HepG2 (cell line): ENCODE results near the gene IL32. TPM values are rescaled to one million over a fixed set of nuclear protein-coding genes. Genes with fewer than 3 reads are reported as not detected.

Experiments
- ATAC-seq: fragments of 200-7000 bp; cut with Tn5 transposase; 3 replicates; pipeline ENCODE4 v1.9.1; 2020; ENCODE audit warnings: mild to moderate bottlenecking, moderate library complexity
- BruUV-seq: library from RNA; stranded (reverse); fragments of 400-500 nt; replicated peaks from 2 replicates; lab custom pipeline; 2021; lab: Mats Ljungman, UMichigan
- CTCF ChIA-PET: fragments of 300-600 bp; formaldehyde crosslinking; extraction: SDS; loops from one replicate; lab custom pipeline; 2021; ENCODE audit warnings: low total read pairs, inconsistent platforms, low intra/inter-chr PET ratio; lab: Yijun Ruan, JAX
- POLR2A ChIA-PET: fragments of 350-600 bp; sonication (Branson Sonifier 250); formaldehyde crosslinking; loops from one replicate; lab custom pipeline; 2020; ENCODE audit warnings: antibody characterized with exemption, inconsistent platforms; lab: Yijun Ruan, JAX
- DNase-seq: peaks from one replicate; pipeline ENCODE4 v3.0.0-alpha.2; 2015; ENCODE audit warnings: low spot score
- FAIRE-seq: peaks from 3 replicates; lab custom pipeline; 2011; peaks lifted over from hg19 to GRCh38; lab: Jason Lieb, UNC
- H2AFZ ChIP-seq: one replicate; pipeline ENCODE4 v1.6.1; 2011; ENCODE audit warnings: low read length, inconsistent platforms
- H3K27ac ChIP-seq: fragments of 300-600 bp; 3 replicates; pipeline ENCODE4 v1.8.0; 2011; ENCODE audit warnings: mixed run types, mild to moderate bottlenecking, mixed read lengths, low read length, inconsistent platforms; ENCODE audit not compliant: insufficient read depth; ENCODE audit errors: extremely low read length
- H3K27me3 ChIP-seq, 2 experiments: fragments of 200-600 bp in 1 of 2; 2 replicates in 1 of 2; 3 replicates in 1 of 2; pipeline versions ENCODE4 v1.6.0 to v1.8.0; 2011; ENCODE audit warnings: low read length in 2 of 2, mild to moderate bottlenecking in 2 of 2, moderate library complexity in 2 of 2, inconsistent platforms in 1 of 2; ENCODE audit not compliant: insufficient read depth in 2 of 2, control insufficient read depth in 1 of 2
- H3K36me3 ChIP-seq, 2 experiments: fragments of 200-600 bp in 1 of 2; replicated peaks in 1 of 2; 2 replicates in 1 of 2; 3 replicates in 1 of 2; pipeline versions ENCODE4 v1.5.1 to v1.8.0; 2011; ENCODE audit warnings: low read length in 2 of 2, inconsistent platforms in 1 of 2; ENCODE audit not compliant: insufficient read depth in 2 of 2, control insufficient read depth in 1 of 2
- H3K4me1 ChIP-seq: 2 replicates; pipeline ENCODE4 v1.5.1; 2012; ENCODE audit warnings: low read length, inconsistent platforms; ENCODE audit not compliant: insufficient read depth
- H3K4me2 ChIP-seq: 2 replicates; pipeline ENCODE4 v1.6.0; 2011; ENCODE audit warnings: low read depth, low read length, inconsistent platforms
- H3K4me3 ChIP-seq, 3 experiments: fragments of 200-600 bp in 1 of 3; sonication (generic), shearing (Covaris generic) in 1 of 3; replicated peaks in 1 of 3; 2 replicates each; pipeline ENCODE4 v1.5.1; 2011 to 2016; ENCODE audit warnings: low read length in 3 of 3, inconsistent platforms in 2 of 3, low read depth in 2 of 3, mild to moderate bottlenecking in 2 of 3, control low read depth in 1 of 3, mixed read lengths in 1 of 3; ENCODE audit not compliant: insufficient read depth in 1 of 3
- H3K79me2 ChIP-seq: one replicate; pipeline ENCODE4 v1.6.1; 2011; ENCODE audit warnings: low read length, inconsistent platforms; ENCODE audit not compliant: insufficient read depth
- H3K9ac ChIP-seq: 2 replicates; pipeline ENCODE4 v1.6.0; 2011; ENCODE audit warnings: mild to moderate bottlenecking, low read depth, low read length, inconsistent platforms; ENCODE audit not compliant: insufficient read depth
- H3K9me3 ChIP-seq: 2 replicates; pipeline ENCODE4 v1.5.1; 2012; ENCODE audit warnings: mild to moderate bottlenecking, low read length
- H4K20me1 ChIP-seq: 2 replicates; pipeline ENCODE4 v1.6.0; 2011; ENCODE audit warnings: inconsistent platforms, mild to moderate bottlenecking, low read length, moderate library complexity; ENCODE audit not compliant: insufficient read depth
- BRF2 ChIP-seq: sonication (generic); formaldehyde crosslinking; IDR thresholded peaks from 2 replicates; pipeline ENCODE4 v1.8.1; 2022; ENCODE audit warnings: mild to moderate bottlenecking, missing genetic modification reagents
- E2F2 ChIP-seq: sonication (generic); formaldehyde crosslinking; IDR thresholded peaks from 2 replicates; pipeline ENCODE4 v1.4.0; 2020; ENCODE audit warnings: missing genetic modification reagents, borderline replicate concordance
- GFI1 ChIP-seq: sonication (generic); formaldehyde crosslinking; IDR thresholded peaks from 2 replicates; pipeline ENCODE4 v1.5.0; 2020; ENCODE audit warnings: missing genetic modification reagents, mild to moderate bottlenecking, borderline replicate concordance
- PPARG ChIP-seq: conservative IDR thresholded peaks from 2 replicates; pipeline ENCODE4 v1.6.1; 2016; ENCODE audit warnings: missing biosample characterization, missing genetic modification reagents
- RCOR2 ChIP-seq: IDR thresholded peaks from 2 replicates; pipeline ENCODE4 v1.6.1; 2016; ENCODE audit warnings: missing biosample characterization, missing genetic modification reagents
- SRF ChIP-seq: IDR thresholded peaks from 2 replicates; pipeline ENCODE4 v1.6.1; 2011; ENCODE audit warnings: mild to moderate bottlenecking, low read depth, low read length, moderate library complexity
- SRSF1 ChIP-seq: fragments of 200-400 bp; formaldehyde crosslinking; optimal IDR thresholded peaks from 2 replicates; pipeline ENCODE3; 2017; ENCODE audit warnings: mild to moderate bottlenecking, low read depth, low read length, moderate library complexity
- XRCC5 ChIP-seq: fragments of 200-400 bp; formaldehyde crosslinking; optimal IDR thresholded peaks from 2 replicates; pipeline ENCODE3; 2017; ENCODE audit warnings: mild to moderate bottlenecking, low read length
- ZNF619 ChIP-seq: sonication (generic); formaldehyde crosslinking; IDR thresholded peaks from 2 replicates; pipeline ENCODE4 v1.4.0; 2020; ENCODE audit warnings: mild to moderate bottlenecking, missing genetic modification reagents
- ZNF891 ChIP-seq: sonication (generic); formaldehyde crosslinking; IDR thresholded peaks from 2 replicates; pipeline ENCODE4 v1.5.0; 2020; ENCODE audit warnings: mild to moderate bottlenecking, missing genetic modification reagents
- ZSCAN20 ChIP-seq: sonication (generic); formaldehyde crosslinking; IDR thresholded peaks from 2 replicates; pipeline ENCODE4 v1.4.0; 2020; ENCODE audit warnings: missing genetic modification reagents, mild to moderate bottlenecking, borderline replicate concordance
- WGBS: methylation state at CpG from one replicate; pipeline ENCODE4 v1.1.6; 2017; ENCODE audit warnings: low lambda C conversion rate; 5-methylcytosine and 5-hydroxymethylcytosine counted together
- in situ Hi-C: cut with HindIII; loops from 2 replicates; pipeline ENCODE4 v1.10.0; 2017; ENCODE audit warnings: low pct_unique_long_range_greater_than_20kb; ENCODE audit not compliant: extremely low pct_ligation_motif_present
- intact Hi-C: fragments of 100-400 bp; cut with micrococcal nuclease; formaldehyde crosslinking; loops from one replicate; pipeline ENCODE4 v1.10.0; 2022; ENCODE audit not compliant: unreplicated experiment
- polyA plus RNA-seq, 8 experiments: library from polyadenylated mRNA; depleted of rRNA in 3 of 8; stranded (reverse) in 7 of 8; unstranded in 1 of 8; fragments of >200 nt; fragmentation: Illumina TruSeq in 4 of 8; extraction: Trizol in 4 of 8; gene quantifications; 2 replicates each; pipeline versions ENCODE4 v1.2.1 to v1.2.3, GENCODE V29; 2011 to 2016; ENCODE audit warnings: low read depth in 4 of 8, missing spikeins in 1 of 8, mixed read lengths in 1 of 8; ENCODE audit not compliant: insufficient read depth in 1 of 8
- total RNA-seq, 5 experiments: library from RNA; depleted of rRNA; stranded (reverse); fragments of >200 nt; fragmentation: Illumina TruSeq; extraction: Trizol; gene quantifications; 2 replicates each; pipeline ENCODE4 v1.2.3, GENCODE V29; 2016; ENCODE audit warnings: low read depth in 1 of 5

The IL32 gene
- total and polyA plus RNA-seq, 2 of the 13 experiments (the other 11 are each of a cell fraction or from before 2014, with no cell fraction given) = 115 to 165 TPM

GRCh38 chr16:3025032-3026002 lies 40.1 kb upstream of the IL32 start (continued):
- no peak for TF ChIP-seq ZNF619 (CRISPR knock-in tag)
- no peak for TF ChIP-seq GFI1 (CRISPR knock-in tag)
- TF ChIP-seq SRSF1 = no peak
- no peak for TF ChIP-seq ZNF891
- no peak for TF ChIP-seq PPARG (CRISPR knock-in tag)
- TF ChIP-seq ZSCAN20 (CRISPR knock-in tag) = no peak
- no peak for TF ChIP-seq SRF

GRCh38 chr16:3026003-3026378 lies 39.4 kb upstream of the IL32 start:
- TF ChIP-seq BRF2 (CRISPR knock-in tag) (no peak), XRCC5 (no peak), RCOR2 (CRISPR knock-in tag) (no peak), E2F2 (CRISPR knock-in tag) (no peak)
- peaks cover 16 to 17% of the 10 kb centered on the region in 2 experiments; a peak in 4 of 5 replicates for H3K36me3 ChIP-seq
- 98% methylated on average over 8 of the region's 8 CpGs for WGBS
- intact Hi-C loops = no loop called here
- H3K4me1 ChIP-seq = peaks cover 52% of the 10 kb centered on the region
- ATAC-seq = no peak
- H2AFZ ChIP-seq = no peak overlapping the region
- DNase-seq = no peak
- no TSS peak for BruUV-seq
- no peak for FAIRE-seq
- H3K4me2 ChIP-seq = no peak overlapping the region
- peaks cover 31% of the 10 kb centered on the region; the same call in 1 of the 2 replicates for H4K20me1 ChIP-seq
- no peaks in the 10 kb centered on the region for H3K9me3 ChIP-seq
- in situ Hi-C loops = no loop called here
- CTCF ChIA-PET = no interaction called here
- no peak overlapping the region for H3K27ac ChIP-seq
- peaks cover 5 to 25% of the 10 kb centered on the region in 2 experiments for H3K27me3 ChIP-seq
- no peak overlapping the region for H3K4me3 ChIP-seq
- H3K9ac ChIP-seq = no peak overlapping the region
- H3K79me2 ChIP-seq = peaks cover 5% of the 10 kb centered on the region
- POLR2A ChIA-PET = interaction anchor here (18.8 kb wide), 1 partner anchor 17 kb away, joined by 750 read pairs; the partner anchor contains the start of gene CLDN9
